ENCODE results near the gene SAMD4A.

- TF ChIP-seq EP300 (IDR thresholded peaks at IDR 0.05; ENCODE audit: borderline replicate concordance), result no peak
- TF ChIP-seq ZBTB7A (IDR thresholded peaks at IDR 0.05; ENCODE audit: low read depth), result no peak
- TF ChIP-seq, protein P1, sequence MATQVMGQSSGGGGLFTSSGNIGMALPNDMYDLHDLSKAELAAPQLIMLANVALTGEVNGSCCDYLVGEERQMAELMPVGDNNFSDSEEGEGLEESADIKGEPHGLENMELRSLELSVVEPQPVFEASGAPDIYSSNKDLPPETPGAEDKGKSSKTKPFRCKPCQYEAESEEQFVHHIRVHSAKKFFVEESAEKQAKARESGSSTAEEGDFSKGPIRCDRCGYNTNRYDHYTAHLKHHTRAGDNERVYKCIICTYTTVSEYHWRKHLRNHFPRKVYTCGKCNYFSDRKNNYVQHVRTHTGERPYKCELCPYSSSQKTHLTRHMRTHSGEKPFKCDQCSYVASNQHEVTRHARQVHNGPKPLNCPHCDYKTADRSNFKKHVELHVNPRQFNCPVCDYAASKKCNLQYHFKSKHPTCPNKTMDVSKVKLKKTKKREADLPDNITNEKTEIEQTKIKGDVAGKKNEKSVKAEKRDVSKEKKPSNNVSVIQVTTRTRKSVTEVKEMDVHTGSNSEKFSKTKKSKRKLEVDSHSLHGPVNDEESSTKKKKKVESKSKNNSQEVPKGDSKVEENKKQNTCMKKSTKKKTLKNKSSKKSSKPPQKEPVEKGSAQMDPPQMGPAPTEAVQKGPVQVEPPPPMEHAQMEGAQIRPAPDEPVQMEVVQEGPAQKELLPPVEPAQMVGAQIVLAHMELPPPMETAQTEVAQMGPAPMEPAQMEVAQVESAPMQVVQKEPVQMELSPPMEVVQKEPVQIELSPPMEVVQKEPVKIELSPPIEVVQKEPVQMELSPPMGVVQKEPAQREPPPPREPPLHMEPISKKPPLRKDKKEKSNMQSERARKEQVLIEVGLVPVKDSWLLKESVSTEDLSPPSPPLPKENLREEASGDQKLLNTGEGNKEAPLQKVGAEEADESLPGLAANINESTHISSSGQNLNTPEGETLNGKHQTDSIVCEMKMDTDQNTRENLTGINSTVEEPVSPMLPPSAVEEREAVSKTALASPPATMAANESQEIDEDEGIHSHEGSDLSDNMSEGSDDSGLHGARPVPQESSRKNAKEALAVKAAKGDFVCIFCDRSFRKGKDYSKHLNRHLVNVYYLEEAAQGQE (IDR thresholded peaks at IDR 0.05; ENCODE audit: low read depth), result no peak
Measured at GRCh38 chr14:54838931-54839512, 272.1 kb downstream of the SAMD4A start.

All from Ishikawa (cell line).